ENCODE data around the gene STX11.
A peak's percentile ranks its signal among the peaks of the same experiment; 100 is the strongest.

Gene STX11

DNA sequence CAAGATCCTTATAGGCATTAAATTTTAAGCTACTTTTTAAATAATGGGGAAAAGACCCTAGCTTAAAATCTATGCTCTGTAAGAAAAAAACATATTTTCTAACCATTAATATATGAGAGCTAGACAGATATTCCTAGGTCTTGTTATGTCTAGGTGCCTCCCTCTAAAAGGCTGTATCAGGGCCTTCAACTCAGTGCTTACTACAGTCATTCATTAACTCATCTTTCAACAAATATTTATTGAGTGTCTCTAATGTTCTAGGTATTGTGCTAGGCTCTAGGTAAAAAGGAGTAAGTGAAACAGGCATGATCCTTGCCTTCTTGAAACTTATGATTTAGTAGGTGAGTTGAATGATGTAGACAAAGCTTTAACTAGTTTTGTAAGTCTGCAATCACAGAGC, 6.4 kb upstream of the STX11 start:
- DNase-seq, result no peak

DNA sequence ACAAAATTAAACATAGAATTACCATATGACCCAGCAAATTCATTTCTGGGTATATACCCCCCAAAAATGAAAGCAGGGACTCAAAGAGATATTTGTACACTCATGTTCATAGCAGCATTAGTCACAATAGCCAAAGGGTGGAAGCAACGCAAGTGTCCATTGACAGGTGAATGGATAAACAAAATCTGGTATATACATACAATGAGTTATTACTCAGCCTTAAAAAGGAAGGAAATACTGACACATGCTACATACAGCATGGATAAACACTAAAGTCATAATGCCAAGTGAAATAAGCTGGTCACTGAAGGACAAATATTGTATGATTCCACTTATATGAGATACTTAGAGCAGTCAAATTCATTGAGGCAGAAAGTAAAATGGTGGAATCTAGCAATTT, 5.3 kb upstream of the STX11 start:
- DNase-seq, result no peak

- no peak for DNase-seq
These were observed 4.8 kb upstream of the STX11 start for GRCh38 chr6:144145541-144145940.

DNA sequence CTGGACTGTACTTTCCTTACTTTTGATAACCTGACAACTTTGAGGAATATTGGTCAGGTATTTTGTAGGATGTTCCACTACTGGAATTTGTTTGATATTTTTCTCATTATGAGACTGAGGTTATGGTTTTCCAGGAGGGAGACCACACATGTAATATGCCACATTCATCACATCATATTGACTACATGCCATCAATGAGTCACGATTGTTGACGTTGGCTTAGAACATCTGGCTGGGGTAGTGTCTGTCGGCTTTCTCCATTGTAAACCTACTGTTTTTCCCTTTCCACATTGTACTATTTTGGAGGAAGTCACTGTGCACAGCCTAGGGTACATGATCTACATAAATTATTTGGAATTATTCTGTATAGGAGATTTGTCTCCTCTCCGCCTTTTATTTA, 1.4 kb upstream of the STX11 start:
- no peak for DNase-seq

DNA sequence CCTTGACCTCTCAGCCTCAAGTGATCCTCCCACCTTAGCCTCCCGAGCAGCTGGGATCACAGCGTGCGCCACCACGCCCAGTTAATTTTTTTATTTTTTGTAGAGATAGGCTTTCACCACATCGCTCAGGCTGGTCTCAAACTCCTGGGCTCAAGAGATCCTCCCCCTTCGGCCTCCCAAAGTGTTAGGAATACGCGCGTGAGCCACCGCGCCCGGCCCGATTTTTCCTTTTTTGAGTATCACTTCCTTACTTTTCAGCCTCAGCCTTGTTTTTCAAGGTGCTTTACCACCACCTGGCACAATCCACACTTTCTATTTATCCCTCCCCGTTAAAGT, 791 bp upstream of the STX11 start:
- no peak for DNase-seq

- peak; percentile 64 for DNase-seq
These were observed 667 bp downstream of the STX11 start for GRCh38 chr6:144150710-144151657.

- DNase-seq, result no peak
These were observed 2.1 kb downstream of the STX11 start for GRCh38 chr6:144152334-144152900.

GRCh38 chr6:144153260-144153659, 2.9 kb downstream of the STX11 start:
- no peak for DNase-seq

DNA sequence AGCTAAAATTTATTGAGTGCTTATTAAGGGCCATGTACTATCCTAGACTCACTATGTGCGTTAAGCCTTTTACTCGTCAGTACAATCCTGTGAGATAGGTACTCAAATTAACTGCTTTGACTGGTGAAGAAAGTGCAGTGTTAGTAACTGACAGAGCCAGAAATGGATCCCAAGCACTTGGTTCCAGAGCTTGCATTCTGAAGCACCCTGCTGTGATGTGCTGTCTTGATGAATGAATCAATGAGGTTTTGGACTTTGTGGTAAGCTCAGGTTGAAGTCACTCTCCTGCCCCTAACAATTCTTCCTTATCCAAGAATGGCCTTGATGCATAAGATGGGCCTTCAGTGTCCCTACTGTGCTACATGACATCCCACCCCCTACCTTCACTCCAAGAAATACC, 3.7 kb downstream of the STX11 start:
- DNase-seq, result no peak

DNA sequence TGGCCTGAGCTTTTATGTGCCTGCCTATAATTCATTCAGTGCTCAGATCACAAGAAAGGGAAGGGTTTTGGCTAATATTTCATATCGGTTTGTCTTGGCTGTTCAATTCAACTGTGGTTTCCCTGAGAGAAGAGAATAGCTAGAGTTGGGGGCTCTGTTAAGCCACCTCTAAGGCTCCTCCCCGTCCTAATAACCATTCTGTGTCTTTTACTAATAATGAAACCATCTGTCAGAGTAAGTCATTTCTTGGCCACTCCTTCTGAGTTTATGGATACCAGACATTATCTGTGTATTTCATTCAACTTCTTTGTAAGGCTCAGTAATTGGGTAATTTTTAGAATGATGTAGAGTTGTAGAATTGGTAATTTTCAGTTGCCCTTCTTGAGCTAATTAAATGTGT, 5.2 kb downstream of the STX11 start:
- DNase-seq, result no peak

DNA sequence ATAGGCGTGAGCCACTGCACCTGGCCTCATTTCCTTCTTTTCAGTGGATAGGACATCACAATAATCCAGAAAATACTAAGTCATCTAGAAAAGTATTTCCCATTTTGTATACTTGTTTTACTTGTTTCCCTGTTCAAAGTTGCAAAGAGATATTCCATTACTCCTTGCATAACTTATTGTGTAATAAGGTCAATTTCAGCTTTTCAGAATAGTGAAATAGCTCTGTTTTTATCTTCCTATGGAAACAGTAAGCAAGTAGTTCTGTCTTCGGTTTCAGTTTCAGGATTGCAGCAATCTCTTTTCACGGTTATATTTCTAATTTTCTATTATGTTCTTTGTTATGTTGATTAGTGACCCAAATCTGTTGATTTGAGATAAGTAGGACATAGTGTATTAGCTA, 6.0 kb downstream of the STX11 start:
- DNase-seq, result no peak

DNA sequence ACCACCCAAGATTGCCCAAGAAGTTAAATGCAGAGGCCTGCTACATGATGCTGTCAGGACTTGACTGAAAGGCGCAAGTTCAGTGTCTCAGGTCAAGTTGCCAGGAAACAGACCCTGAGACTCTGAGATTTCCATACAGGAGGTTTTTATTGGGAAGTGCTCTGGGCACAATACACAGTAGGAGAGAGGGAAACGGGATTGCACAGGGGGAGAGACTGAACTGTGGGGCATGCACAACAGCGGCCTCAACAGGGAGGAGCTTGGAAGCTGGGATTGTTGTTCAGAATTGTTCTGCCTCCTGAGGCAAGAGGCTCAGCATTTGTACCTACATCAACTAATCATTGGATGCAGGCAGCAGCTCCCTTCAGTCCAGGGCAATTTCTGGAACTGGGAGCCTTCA, 6.7 kb downstream of the STX11 start:
- DNase-seq, result no peak

DNA sequence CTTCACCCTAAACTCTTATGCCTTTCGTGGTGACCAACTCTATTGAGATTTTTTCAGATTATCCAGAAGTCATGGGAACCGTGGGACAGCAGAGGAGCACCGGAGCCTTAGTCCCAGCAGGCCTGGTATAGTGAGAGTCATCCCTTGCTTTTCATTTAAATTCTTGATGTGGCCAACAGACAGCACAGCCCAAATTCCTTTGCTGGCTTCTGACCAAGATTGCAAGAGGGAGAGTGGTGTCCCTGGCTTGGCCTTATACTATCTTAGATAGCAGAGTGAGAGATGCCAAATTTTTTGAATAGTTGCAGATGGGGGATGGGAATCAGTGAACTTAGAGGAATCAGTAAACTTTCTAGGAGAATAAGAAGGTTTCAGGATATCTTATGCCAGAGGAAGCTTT, 7.8 kb downstream of the STX11 start:
- DNase-seq, result no peak

GRCh38 chr6:144159223-144159622, 8.9 kb downstream of the STX11 start:
- DNase-seq, result no peak

- DNase-seq, result no peak
These were observed 9.4 kb downstream of the STX11 start for GRCh38 chr6:144159742-144160141.

DNA sequence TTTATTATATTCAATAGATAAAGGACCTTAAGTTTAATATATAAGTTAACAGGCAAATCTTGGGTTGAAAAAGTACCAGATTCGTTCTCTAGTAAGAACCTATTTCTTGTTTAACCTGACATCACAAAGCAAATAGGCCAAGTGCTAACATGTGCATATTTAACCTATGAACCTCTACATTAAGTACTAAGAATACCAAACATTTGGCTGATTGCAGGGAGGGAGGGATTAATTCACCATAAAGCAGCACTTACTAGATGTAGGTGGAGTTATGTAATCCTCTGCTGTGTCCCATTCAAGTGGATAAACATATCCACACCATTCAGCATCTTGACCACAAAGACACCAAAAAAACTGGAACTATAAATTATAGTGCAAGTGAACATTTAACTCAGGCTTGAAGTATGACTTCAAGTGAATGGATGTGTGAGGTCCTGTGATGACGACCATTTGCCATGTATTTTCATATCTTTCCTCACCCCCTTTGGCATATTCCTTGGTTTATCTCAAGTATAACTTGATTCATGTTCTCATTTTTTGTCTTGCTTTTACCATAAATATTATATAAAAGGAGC, 10.2 kb downstream of the STX11 start:
- no peak for DNase-seq

DNA sequence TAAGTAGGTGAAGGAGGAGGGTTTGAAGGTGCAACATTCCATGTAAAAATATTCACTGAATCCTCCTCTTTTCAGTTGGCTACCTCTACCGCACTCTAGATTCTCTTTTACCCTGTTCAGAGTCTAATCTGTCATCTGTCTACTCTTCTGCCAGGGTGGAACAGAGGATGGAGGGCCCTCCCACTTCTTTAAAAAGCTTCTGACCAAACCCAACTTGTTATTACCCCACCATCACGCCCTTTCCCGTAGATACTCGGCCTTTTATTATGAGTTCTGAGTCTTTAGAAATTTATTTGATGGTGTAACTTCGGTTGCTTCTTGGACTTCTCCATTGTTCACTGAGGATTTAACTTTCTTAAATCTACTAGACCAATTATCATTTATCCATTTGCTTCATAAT, 11.7 kb downstream of the STX11 start:
- no peak for DNase-seq

DNA sequence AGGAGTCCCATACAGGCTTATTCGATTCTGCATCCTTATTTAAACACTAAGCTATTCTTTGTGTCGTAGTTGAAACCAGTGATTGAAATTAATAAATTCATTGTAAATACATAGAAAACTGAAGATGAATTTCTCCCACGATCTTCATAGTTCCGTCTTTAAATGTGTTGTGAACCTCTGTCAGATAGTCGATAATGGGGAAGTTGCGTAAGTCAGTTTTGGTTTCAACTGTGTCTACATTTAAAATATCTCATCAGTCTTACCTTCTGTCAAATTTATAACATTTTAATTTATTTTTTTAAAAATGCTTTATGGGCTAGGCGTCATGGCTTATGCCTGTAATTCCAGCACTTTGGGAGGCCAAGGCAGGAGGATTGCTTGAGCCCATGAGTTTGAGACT, 12.7 kb downstream of the STX11 start:
- no peak for DNase-seq

- no peak for DNase-seq
These were observed 15.5 kb downstream of the STX11 start for GRCh38 chr6:144165784-144166183.

DNA sequence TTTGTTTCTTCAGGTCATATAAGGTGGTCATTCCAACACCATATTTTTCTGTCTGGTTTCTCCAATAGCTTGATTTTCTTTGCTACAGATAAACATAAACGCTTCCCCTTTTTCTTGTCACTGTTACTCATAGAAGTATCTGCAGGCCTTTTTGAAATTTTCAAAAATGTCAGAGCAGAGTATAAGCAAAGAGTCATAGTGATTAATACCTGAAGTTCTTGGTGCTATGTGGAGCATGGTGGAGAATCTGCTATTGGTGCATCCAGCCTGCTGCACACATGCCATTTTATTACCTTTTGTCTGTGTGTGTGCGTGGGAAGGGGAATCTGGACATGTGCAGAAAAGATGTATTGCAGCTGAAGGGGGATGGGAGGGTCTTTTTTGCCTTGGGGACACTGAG, 19.7 kb downstream of the STX11 start:
- no peak for DNase-seq

DNA sequence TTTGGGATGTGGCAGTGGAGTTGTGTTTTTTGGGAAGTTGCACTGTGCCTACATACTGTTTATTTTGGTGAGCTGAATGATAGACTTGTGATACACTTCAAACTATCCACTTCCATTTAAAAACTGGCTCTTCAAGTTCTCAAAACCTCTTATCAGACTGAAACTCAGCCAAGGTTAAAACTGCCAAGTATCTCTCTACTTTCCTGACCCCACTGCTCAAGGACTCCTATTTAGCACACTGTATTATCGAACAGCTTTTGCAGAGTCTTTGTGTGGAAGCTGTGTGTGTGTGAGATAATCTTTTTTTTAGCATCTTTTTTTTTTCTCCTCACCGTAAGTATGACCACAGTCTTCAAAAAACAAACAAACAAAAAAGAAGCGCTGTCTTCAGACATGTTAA, 21.1 kb downstream of the STX11 start:
- DNase-seq, result no peak

DNA sequence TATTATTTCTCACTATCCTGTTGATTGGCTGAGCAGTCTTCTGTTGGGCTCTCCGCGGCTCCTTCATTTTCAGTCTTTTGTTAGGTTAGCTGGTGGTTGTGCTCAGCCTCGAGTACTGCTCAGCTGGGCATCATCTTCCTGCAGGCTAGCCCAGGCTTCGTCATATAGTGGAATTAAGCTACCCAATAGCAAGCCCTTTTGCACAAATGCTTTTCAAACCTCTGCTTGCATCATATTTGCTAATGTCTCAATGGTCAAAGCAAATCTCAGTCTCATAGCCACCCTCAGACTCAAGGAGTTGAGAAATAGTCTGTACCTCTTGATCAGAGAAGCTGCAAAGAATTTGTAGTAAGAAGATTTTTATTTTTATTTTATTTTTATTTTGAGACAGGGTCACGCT, 23.7 kb downstream of the STX11 start:
- DNase-seq, result no peak

DNA sequence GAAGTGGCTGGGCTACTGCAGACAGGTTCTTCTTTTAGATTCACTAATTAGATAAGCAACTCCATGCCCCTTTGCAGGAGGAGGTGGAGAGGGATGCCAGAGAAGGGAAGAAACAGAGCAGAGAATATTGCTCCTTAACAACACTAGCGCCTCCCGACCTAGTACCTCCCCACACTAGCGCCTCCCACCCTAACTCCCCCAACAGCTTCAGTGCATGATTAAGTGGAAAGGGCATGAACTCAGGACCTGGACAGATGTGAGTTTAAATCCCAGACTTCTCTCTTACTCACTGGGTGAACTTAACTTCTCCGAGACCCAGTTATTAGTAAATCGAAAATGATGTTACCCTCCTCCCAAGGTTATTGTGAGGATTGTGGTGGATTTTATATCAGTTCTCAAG, 25.7 kb downstream of the STX11 start:
- DNase-seq, result no peak

- no peak for DNase-seq
These were observed 27.4 kb downstream of the STX11 start for GRCh38 chr6:144177726-144178125.

- no peak for DNase-seq
These were observed 28.0 kb downstream of the STX11 start for GRCh38 chr6:144178323-144178722.

Data from activated CD4-positive, alpha-beta T cell treated with anti-CD3 and anti-CD28 coated beads for 48 hours (primary cell).